Tibial nerve (tissue), 4 donors: ENCODE results near the gene GAS2L1.

ENCODE experiments used
- CTCF ChIP-seq, 5 experiments: fragments of 200-600 bp in 3 of 5; fragments of 450-650 bp in 2 of 5; sonication (generic) in 3 of 5; IDR thresholded peaks; one replicate each; pipeline ENCODE4 v1.5.1; 2016 to 2019; ENCODE audit warnings: antibody characterized with exemption in 5 of 5, mild to moderate bottlenecking in 3 of 5, moderate library complexity in 2 of 5
- EP300 ChIP-seq, 2 donors: sonication (generic); formaldehyde crosslinking; IDR thresholded peaks; one replicate each; pipeline ENCODE4 v1.6.1; 2017; ENCODE audit warnings: antibody characterized with exemption in 2 of 2, mild to moderate bottlenecking in 1 of 2
- POLR2A ChIP-seq, 2 donors: fragments of 450-650 bp; IDR thresholded peaks; one replicate each; pipeline ENCODE4 v1.6.1; 2017; ENCODE audit warnings: antibody characterized with exemption in 2 of 2, mild to moderate bottlenecking in 2 of 2, moderate library complexity in 2 of 2

GRCh38 chr22:29292379-29292778 is 14.1 kb upstream of the GAS2L1 start:
- no peak for TF ChIP-seq POLR2A (IDR thresholded peaks at IDR 0.05)
- TF ChIP-seq CTCF (IDR thresholded peaks at IDR 0.05), result no peak
- no peak for TF ChIP-seq EP300 (IDR thresholded peaks at IDR 0.05)
